ENCODE results near the gene NPSR1. TPM values are rescaled to one million over a fixed set of nuclear protein-coding genes. Genes with fewer than 3 reads are reported as not detected.
"Not testable (repeated sequence)": the region's sequence is repeated elsewhere in the genome, so short reads cannot be mapped to it uniquely, and the experiment has no call there.

Gene NPSR1
- total RNA-seq, 1 donor: not detected

DNA sequence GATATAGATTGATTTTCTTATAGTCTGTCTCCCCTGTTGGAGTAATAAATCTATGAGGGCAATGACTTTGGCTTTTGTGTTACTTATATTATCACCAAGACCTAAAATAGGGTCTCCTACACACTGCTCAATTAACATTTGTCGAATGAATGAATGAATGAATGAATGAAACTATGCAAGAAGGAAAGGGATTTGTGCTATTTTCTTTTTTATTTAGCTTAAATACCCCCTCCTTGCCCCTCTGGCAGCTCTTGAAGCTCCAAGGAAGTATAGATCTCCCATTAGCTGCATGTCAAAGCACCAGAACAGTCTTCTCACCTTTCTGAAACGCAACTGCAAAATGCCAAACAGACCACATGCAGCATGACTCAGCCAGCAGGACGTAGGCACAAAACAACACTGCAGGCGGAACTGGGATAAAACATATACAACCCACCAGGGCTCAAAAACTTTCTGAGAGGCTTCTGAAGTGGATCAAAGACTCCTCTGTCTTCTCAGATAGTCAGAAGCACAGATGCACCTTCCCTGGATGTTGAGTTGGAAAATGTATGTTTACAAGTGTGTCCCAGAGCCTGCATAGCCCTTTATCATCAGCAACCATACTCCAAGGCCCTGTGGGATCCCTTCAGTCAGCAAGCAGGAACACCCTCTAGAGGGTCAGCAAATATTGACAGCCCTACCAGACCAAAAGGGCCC, 187.8 kb downstream of the NPSR1 start:
- H3K9me3 ChIP-seq (ENCODE audit: low read depth, low read length): no peaks in the 10 kb centered on the region
- H3K27me3 ChIP-seq (ENCODE audit: insufficient read depth, low read length): no peaks in the 10 kb centered on the region
- no peak overlapping the region for H3K4me3 ChIP-seq (ENCODE audit: low read length)
- H3K4me1 ChIP-seq (ENCODE audit: insufficient read depth, low read length): no peaks in the 10 kb centered on the region

GRCh38 chr7:34846976-34847375, 189.0 kb downstream of the NPSR1 start:
- Histone ChIP-seq H3K4me1 (ENCODE audit: insufficient read depth, low read length) (no peaks in the 10 kb centered on the region), H3K9me3 (ENCODE audit: low read depth, low read length) (no peaks in the 10 kb centered on the region), H3K27me3 (ENCODE audit: insufficient read depth, low read length) (no peaks in the 10 kb centered on the region), H3K4me3 (ENCODE audit: low read length) (no peak overlapping the region)

GRCh38 chr7:34848670-34849069, 190.7 kb downstream of the NPSR1 start:
- Histone ChIP-seq H3K4me3 (ENCODE audit: low read length) (no peak overlapping the region), H3K4me1 (ENCODE audit: insufficient read depth, low read length) (no peaks in the 10 kb centered on the region), H3K9me3 (ENCODE audit: low read depth, low read length) (no peaks in the 10 kb centered on the region), H3K27me3 (ENCODE audit: insufficient read depth, low read length) (no peaks in the 10 kb centered on the region)

GRCh38 chr7:34849163-34849960, 191.3 kb downstream of the NPSR1 start:
- Histone ChIP-seq H3K27me3 (ENCODE audit: insufficient read depth, low read length) (no peaks in the 10 kb centered on the region), H3K4me1 (ENCODE audit: insufficient read depth, low read length) (no peaks in the 10 kb centered on the region), H3K4me3 (ENCODE audit: low read length) (no peak overlapping the region), H3K9me3 (ENCODE audit: low read depth, low read length) (no peaks in the 10 kb centered on the region)

- Histone ChIP-seq H3K4me3 (ENCODE audit: low read length) (no peak overlapping the region), H3K4me1 (ENCODE audit: insufficient read depth, low read length) (no peaks in the 10 kb centered on the region), H3K27me3 (ENCODE audit: insufficient read depth, low read length) (no peaks in the 10 kb centered on the region), H3K9me3 (ENCODE audit: low read depth, low read length) (no peaks in the 10 kb centered on the region)
Measured at GRCh38 chr7:34849986-34850385, 192.0 kb downstream of the NPSR1 start.

GRCh38 chr7:34850681-34851080, 192.7 kb downstream of the NPSR1 start:
- no peaks in the 10 kb centered on the region for H3K27me3 ChIP-seq (ENCODE audit: insufficient read depth, low read length)
- no peak overlapping the region for H3K4me3 ChIP-seq (ENCODE audit: low read length)
- H3K9me3 ChIP-seq (ENCODE audit: low read depth, low read length): no peaks in the 10 kb centered on the region
- no peaks in the 10 kb centered on the region for H3K4me1 ChIP-seq (ENCODE audit: insufficient read depth, low read length)

- no peaks in the 10 kb centered on the region for H3K27me3 ChIP-seq (ENCODE audit: insufficient read depth, low read length)
Measured at GRCh38 chr7:34851431-34851830, 193.4 kb downstream of the NPSR1 start.

DNA sequence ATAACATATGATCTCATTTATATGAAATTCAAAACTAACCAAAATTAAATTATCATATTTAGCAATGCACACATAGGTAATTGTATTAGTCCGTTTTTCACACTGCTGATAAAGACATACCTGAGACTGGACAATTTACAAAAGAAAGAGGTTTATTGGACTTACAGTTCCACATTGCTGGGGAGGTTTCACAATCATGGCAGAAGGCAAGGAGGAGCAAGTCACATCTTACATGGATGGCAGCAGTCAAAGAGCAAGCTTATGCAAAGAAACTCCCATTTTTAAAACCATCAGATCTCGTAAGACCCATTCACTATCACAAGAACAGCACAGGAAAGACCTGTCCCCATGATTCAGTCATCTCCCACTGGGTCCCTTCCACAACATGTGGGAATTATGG, 200.4 kb downstream of the NPSR1 start:
- not testable (repeated sequence) for H3K27me3 ChIP-seq (ENCODE audit: insufficient read depth, low read length); H3K4me3 ChIP-seq (ENCODE audit: low read length); H3K9me3 ChIP-seq (ENCODE audit: low read depth, low read length); H3K4me1 ChIP-seq (ENCODE audit: insufficient read depth, low read length)

More at GRCh38 chr7:34851431-34851830, 193.4 kb downstream of the NPSR1 start:
- Histone ChIP-seq H3K4me3 (ENCODE audit: low read length) (no peak overlapping the region), H3K4me1 (ENCODE audit: insufficient read depth, low read length) (no peaks in the 10 kb centered on the region), H3K9me3 (ENCODE audit: low read depth, low read length) (no peaks in the 10 kb centered on the region)

DNA sequence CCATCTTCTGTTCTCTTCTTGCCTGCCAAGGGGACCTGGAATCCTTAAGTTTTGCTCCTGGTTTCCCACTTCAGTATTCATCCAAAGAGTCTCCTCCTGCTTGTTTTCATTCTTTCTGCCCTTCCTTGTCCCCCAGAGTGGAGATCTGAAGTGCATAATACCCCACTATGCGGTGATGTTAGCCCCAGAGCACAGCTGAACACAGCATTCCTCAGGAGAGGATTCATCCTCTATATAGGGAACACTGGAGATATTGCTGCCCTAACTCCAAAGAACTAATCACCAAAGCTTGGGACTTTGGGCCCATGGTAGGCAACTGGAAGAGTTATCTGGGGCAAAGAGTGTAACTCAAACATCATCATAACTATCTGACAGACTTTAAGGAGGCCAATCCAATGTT, 201.3 kb downstream of the NPSR1 start:
- H3K9me3 ChIP-seq (ENCODE audit: low read depth, low read length); H3K27me3 ChIP-seq (ENCODE audit: insufficient read depth, low read length); H3K4me1 ChIP-seq (ENCODE audit: insufficient read depth, low read length); H3K4me3 ChIP-seq (ENCODE audit: low read length): not testable (repeated sequence)

- not testable (repeated sequence) for H3K9me3 ChIP-seq (ENCODE audit: low read depth, low read length); H3K27me3 ChIP-seq (ENCODE audit: insufficient read depth, low read length); H3K4me3 ChIP-seq (ENCODE audit: low read length); H3K4me1 ChIP-seq (ENCODE audit: insufficient read depth, low read length)
Measured at GRCh38 chr7:34866222-34866621, 208.2 kb downstream of the NPSR1 start.

GRCh38 chr7:34867341-34867740, 209.3 kb downstream of the NPSR1 start:
- not testable (repeated sequence) for H3K9me3 ChIP-seq (ENCODE audit: low read depth, low read length); H3K4me3 ChIP-seq (ENCODE audit: low read length); H3K4me1 ChIP-seq (ENCODE audit: insufficient read depth, low read length); H3K27me3 ChIP-seq (ENCODE audit: insufficient read depth, low read length)

GRCh38 chr7:34868602-34869001, 210.6 kb downstream of the NPSR1 start:
- not testable (repeated sequence) for H3K27me3 ChIP-seq (ENCODE audit: insufficient read depth, low read length); H3K4me1 ChIP-seq (ENCODE audit: insufficient read depth, low read length); H3K4me3 ChIP-seq (ENCODE audit: low read length); H3K9me3 ChIP-seq (ENCODE audit: low read depth, low read length)

DNA sequence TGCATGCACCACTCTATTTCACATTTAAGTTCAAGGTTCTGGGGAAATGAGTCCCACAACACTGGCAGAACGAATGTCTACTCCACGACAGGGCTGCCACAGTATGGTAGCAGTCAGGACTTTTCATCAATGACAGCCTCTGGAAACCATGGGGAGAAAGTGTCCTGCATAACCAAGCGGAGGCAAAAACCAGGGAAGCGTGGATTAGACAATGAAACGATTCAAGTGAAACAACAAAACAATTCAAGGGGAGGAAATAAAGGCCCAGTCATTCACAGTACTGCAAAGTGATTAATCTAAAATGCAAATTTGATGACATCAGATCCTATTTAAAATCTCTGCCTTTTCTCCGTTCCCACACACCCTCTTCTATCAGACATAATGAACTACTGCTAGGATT, 211.0 kb downstream of the NPSR1 start:
- H3K27me3 ChIP-seq (ENCODE audit: insufficient read depth, low read length): no peaks in the 10 kb centered on the region
- H3K4me3 ChIP-seq (ENCODE audit: low read length): no peak overlapping the region
- H3K9me3 ChIP-seq (ENCODE audit: low read depth, low read length): no peaks in the 10 kb centered on the region

GRCh38 chr7:34870041-34870440, 212.0 kb downstream of the NPSR1 start:
- H3K4me1 ChIP-seq (ENCODE audit: insufficient read depth, low read length); H3K27me3 ChIP-seq (ENCODE audit: insufficient read depth, low read length); H3K4me3 ChIP-seq (ENCODE audit: low read length); H3K9me3 ChIP-seq (ENCODE audit: low read depth, low read length): not testable (repeated sequence)

More for the DNA sequence above, 211.0 kb downstream of the NPSR1 start:
- no peaks in the 10 kb centered on the region for H3K4me1 ChIP-seq (ENCODE audit: insufficient read depth, low read length)

DNA sequence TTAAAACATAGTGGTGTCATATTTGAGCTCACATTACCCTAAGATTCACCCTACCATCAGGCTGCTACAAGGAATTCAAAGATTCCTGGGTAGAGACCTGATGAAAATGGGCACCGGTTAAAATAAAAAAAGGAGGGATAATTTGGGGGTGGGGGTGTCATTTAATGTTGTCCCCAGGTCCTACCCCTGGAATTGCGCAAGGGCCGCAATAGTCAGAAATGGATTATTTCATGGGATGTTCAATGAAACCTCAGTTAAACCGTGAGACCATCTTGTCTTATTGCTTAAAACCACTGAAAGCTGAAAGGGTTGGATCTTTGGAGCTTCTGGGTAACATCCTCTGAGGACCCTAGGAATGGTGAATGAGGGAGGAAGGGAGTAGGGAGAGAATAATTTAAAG, 216.3 kb downstream of the NPSR1 start:
- not testable (repeated sequence) for H3K4me1 ChIP-seq (ENCODE audit: insufficient read depth, low read length); H3K9me3 ChIP-seq (ENCODE audit: low read depth, low read length); H3K27me3 ChIP-seq (ENCODE audit: insufficient read depth, low read length); H3K4me3 ChIP-seq (ENCODE audit: low read length)

DNA sequence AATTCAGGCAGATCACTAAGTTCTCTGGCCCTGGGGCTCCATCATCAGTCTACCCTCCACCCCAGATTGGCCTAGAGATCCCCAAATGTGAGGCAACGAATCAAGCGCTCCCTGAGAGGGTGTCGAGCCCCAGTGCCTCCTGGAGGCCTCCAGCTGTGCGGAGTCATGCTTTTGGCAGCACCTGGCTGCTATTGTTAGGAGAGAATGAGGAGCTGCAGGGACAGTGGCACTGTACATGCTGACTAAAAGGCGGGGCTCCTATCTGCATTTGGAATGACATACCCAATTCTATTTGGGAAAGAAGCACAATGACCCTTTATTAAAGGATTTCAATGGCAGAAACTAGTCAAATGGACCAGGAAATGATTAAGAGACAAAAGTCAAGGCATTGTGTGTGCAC, 217.5 kb downstream of the NPSR1 start:
- H3K4me1 ChIP-seq (ENCODE audit: insufficient read depth, low read length): no peaks in the 10 kb centered on the region
- no peaks in the 10 kb centered on the region for H3K27me3 ChIP-seq (ENCODE audit: insufficient read depth, low read length)
- H3K9me3 ChIP-seq (ENCODE audit: low read depth, low read length): no peaks in the 10 kb centered on the region
- H3K4me3 ChIP-seq (ENCODE audit: low read length): no peak overlapping the region
